HG03457 (cell line): ENCODE measurements around the gene PCDHA8.
"Not testable (repeated sequence)": the region's sequence is repeated elsewhere in the genome, so short reads cannot be mapped to it uniquely, and the experiment has no call there.

Source experiments
- ATAC-seq: cut with Tn5 transposase; IDR thresholded peaks from one replicate; pipeline ENCODE4 v1.9.1; 2021; ENCODE audit warnings: moderate number of reproducible peaks; ENCODE audit not compliant: unreplicated experiment

PCDHA8 gene

GRCh38 chr5:140869555-140869886 lies 28.5 kb downstream of the PCDHA8 start:
- no peak for ATAC-seq

GRCh38 chr5:140870221-140871201 lies 29.5 kb downstream of the PCDHA8 start:
- no peak for ATAC-seq

GRCh38 chr5:140875085-140876065 lies 34.4 kb downstream of the PCDHA8 start, which contains the start of gene PCDHA12:
Gene PCDHA12, plus strand, starts transcription at chr5:140875308. Its CDS starts 165 bp downstream, at chr5:140875473.
- ATAC-seq: no peak

GRCh38 chr5:140876541-140877261 lies 35.7 kb downstream of the PCDHA8 start:
- ATAC-seq: not testable (repeated sequence)

GRCh38 chr5:140877262-140877581 lies 36.2 kb downstream of the PCDHA8 start:
- ATAC-seq: no peak

GRCh38 chr5:140881889-140882590 lies 41.1 kb downstream of the PCDHA8 start, which contains the start of gene PCDHA13:
Gene PCDHA13, plus strand, starts transcription at chr5:140882124. Its CDS starts 145 bp downstream, at chr5:140882269.
- ATAC-seq: no peak

GRCh38 chr5:140882591-140882899 lies 41.6 kb downstream of the PCDHA8 start:
- ATAC-seq: no peak

GRCh38 chr5:140883373-140883772 lies 42.4 kb downstream of the PCDHA8 start:
- ATAC-seq: no peak

GRCh38 chr5:140883927-140884697 lies 43.1 kb downstream of the PCDHA8 start:
- no peak for ATAC-seq
